Measurements from ENCODE around the gene CFAP90.

CFAP90 gene

DNA sequence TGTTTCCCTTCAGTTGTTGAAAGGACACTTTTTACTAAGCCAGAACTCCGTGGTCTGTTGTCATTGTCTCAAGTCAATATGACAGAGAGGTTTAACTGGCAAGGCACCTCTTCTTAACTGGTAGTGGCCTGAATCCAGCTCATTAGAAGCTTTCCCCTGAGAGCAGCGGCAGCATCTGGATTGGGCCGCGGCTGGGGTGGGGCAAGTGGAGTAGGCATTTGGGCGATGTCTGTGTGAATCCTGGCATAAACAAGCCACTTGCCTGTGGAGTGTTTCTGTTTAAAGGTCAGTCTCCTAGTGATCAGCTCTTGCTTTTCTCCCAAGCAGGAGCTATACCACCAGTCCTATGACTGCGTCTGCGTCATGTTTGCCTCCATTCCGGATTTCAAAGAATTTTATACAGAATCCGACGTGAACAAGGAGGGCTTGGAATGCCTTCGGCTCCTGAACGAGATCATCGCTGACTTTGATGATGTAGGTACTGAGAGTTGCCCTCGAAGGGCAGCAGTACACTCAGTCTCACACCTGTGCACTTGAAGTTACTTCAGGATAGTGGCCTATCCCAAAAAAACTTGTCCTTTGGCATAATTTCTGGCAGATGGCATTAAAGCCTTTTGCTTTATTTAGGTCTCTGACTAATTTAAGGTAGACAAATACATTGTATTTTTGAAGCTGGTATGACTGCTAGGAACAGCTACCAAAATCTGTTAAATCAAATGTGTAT, 48.9 kb downstream of the CFAP90 start:
- TF ChIP-seq, protein P1, sequence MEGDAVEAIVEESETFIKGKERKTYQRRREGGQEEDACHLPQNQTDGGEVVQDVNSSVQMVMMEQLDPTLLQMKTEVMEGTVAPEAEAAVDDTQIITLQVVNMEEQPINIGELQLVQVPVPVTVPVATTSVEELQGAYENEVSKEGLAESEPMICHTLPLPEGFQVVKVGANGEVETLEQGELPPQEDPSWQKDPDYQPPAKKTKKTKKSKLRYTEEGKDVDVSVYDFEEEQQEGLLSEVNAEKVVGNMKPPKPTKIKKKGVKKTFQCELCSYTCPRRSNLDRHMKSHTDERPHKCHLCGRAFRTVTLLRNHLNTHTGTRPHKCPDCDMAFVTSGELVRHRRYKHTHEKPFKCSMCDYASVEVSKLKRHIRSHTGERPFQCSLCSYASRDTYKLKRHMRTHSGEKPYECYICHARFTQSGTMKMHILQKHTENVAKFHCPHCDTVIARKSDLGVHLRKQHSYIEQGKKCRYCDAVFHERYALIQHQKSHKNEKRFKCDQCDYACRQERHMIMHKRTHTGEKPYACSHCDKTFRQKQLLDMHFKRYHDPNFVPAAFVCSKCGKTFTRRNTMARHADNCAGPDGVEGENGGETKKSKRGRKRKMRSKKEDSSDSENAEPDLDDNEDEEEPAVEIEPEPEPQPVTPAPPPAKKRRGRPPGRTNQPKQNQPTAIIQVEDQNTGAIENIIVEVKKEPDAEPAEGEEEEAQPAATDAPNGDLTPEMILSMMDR (IDR thresholded peaks at IDR 0.05; ENCODE audit: unreplicated experiment in 3 of 3) = no peak
- no peak overlapping the region for H3K4me3 Mint-ChIP-seq
- no peak overlapping the region for H3K27ac Mint-ChIP-seq
- H3K27me3 Mint-ChIP-seq (ENCODE audit: low read depth) = peaks cover 3% of the 10 kb centered on the region
- H3K4me1 Mint-ChIP-seq = no peaks in the 10 kb centered on the region
- H3K36me3 Mint-ChIP-seq (ENCODE audit: low read depth) = peaks cover under 1% of the 10 kb centered on the region
- H3K9me3 Mint-ChIP-seq = no peaks in the 10 kb centered on the region

DNA sequence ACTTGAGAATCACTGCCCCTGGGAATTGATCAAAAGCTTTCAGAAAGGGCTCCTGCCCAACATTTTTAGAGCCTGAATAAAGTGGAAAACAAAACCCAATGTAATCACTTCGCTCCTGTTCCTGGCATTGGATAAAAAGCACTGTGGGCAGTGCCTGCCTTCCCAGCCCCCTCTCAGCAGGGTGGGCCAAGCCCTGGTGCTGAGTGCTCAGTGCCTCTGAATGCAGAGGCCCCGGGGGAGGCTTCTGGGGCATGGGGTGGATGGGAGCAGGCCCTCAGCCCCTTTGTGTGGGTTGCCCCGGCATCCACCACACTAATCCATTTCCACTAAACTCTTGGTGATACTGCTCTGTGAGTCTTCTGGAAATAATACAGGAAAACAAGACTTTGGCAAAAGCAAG, 55.6 kb downstream of the CFAP90 start:
- Mint-ChIP-seq H3K4me3 (no peak overlapping the region), H3K4me1 (no peaks in the 10 kb centered on the region), H3K27ac (no peak overlapping the region), H3K27me3 (ENCODE audit: low read depth) (no peaks in the 10 kb centered on the region), H3K9me3 (no peaks in the 10 kb centered on the region), H3K36me3 (ENCODE audit: low read depth) (no peaks in the 10 kb centered on the region)
- TF ChIP-seq, protein P1 (IDR thresholded peaks at IDR 0.05; ENCODE audit: unreplicated experiment in 3 of 3) = no peak

GRCh38 chr5:7794823-7795222, 56.1 kb downstream of the CFAP90 start:
- Mint-ChIP-seq H3K4me3 (no peak overlapping the region), H3K9me3 (no peaks in the 10 kb centered on the region), H3K27ac (no peak overlapping the region), H3K4me1 (no peaks in the 10 kb centered on the region), H3K27me3 (ENCODE audit: low read depth) (no peaks in the 10 kb centered on the region), H3K36me3 (ENCODE audit: low read depth) (no peaks in the 10 kb centered on the region)
- TF ChIP-seq, protein P1 (IDR thresholded peaks at IDR 0.05; ENCODE audit: unreplicated experiment in 3 of 3) = no peak

DNA sequence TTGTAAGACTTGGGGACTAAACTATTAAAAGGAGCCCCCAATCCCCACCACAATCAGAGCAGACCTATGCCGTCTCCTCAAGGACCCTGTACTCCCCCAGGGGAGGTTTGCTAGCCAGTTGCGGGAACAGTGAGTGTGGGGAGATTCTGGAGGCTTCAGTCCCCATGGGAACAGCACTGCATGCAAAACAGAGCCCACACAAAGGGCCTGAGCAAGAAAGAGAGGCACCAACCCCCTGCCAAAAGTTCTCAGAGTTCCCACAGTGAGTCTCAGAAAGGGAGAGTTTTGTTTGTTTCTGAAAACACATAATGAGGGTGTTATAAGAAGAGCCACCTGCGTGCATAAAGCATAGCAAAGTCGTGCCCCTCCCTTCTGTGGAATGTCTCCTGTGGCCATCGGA, 56.6 kb downstream of the CFAP90 start:
- Mint-ChIP-seq H3K36me3 (ENCODE audit: low read depth) (no peaks in the 10 kb centered on the region), H3K9me3 (no peaks in the 10 kb centered on the region), H3K4me1 (no peaks in the 10 kb centered on the region), H3K27me3 (ENCODE audit: low read depth) (no peaks in the 10 kb centered on the region), H3K27ac (no peak overlapping the region), H3K4me3 (no peak overlapping the region)
- TF ChIP-seq, protein P1 (IDR thresholded peaks at IDR 0.05; ENCODE audit: unreplicated experiment in 3 of 3) = no peak

- Mint-ChIP-seq H3K27ac (no peak overlapping the region), H3K4me3 (no peak overlapping the region), H3K9me3 (no peaks in the 10 kb centered on the region), H3K4me1 (no peaks in the 10 kb centered on the region), H3K36me3 (ENCODE audit: low read depth) (no peaks in the 10 kb centered on the region), H3K27me3 (ENCODE audit: low read depth) (no peaks in the 10 kb centered on the region)
- TF ChIP-seq, protein P1 (IDR thresholded peaks at IDR 0.05; ENCODE audit: unreplicated experiment in 3 of 3) = no peak
These were observed 57.0 kb downstream of the CFAP90 start for GRCh38 chr5:7793895-7794294.

GRCh38 chr5:7789567-7789966, 61.4 kb downstream of the CFAP90 start:
- no peaks in the 10 kb centered on the region for H3K9me3 Mint-ChIP-seq
- H3K4me3 Mint-ChIP-seq = no peak overlapping the region
- no peak overlapping the region for H3K27ac Mint-ChIP-seq
- H3K36me3 Mint-ChIP-seq (ENCODE audit: low read depth) = no peaks in the 10 kb centered on the region
- no peaks in the 10 kb centered on the region for H3K4me1 Mint-ChIP-seq
- TF ChIP-seq, protein P1 (IDR thresholded peaks at IDR 0.05; ENCODE audit: unreplicated experiment in 3 of 3) = no peak
- H3K27me3 Mint-ChIP-seq (ENCODE audit: low read depth) = no peaks in the 10 kb centered on the region

All from nephron (organoid).